Activated CD4-positive, alpha-beta T cell treated with anti-CD3 and anti-CD28 coated beads for 1 hour (primary cell): Measurements from ENCODE around the gene PPP1R12B.

Experiments
- DNase-seq: peaks from one replicate; pipeline ENCODE4 v3.0.0-alpha.2; 2020

PPP1R12B gene

DNA sequence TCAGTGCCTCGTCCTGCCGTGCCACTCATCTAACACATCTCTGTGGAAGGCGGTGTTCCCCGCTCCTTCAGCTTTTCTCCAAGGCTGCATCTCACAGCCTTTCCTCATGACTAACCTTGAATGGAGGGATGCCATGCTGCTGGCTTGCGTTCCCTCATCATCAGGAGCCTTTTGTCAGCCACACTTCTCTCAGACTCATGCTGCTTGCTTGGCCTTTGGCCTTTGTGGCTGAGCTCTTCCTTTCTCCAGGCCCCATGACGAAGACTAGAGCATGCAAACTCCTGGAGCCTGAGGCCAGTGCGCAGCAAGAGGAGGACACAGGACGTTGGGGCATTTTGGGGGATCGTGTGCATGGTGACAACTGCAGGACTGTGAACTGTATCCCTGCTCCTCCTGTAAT lies 291.0 kb downstream of the PPP1R12B start:
- DNase-seq = no peak

DNA sequence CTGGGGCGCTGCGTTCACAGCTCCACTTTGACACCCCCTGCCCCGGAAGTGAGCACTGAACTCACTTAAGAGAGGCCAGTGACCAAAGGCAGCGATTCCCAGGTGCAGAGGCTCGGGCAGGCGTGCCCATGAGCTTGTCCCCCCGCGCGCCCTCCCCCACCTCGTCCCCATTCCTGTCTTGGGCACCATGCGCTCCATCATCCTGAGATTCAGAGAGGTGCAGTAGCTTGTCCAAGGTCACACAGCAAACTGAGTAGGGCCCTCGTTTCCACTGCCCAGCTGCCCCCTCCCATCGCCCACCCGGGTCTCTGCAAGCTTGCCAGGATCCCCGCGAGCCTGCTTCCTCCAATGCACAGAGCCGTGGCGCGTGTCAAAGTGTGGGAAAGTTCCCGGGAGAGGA lies 293.7 kb downstream of the PPP1R12B start:
- no peak for DNase-seq
